CD14-positive monocyte (primary cell): ENCODE data around the gene DCTN1. TPM values are rescaled to one million over a fixed set of nuclear protein-coding genes. Genes with fewer than 3 reads are reported as not detected.
A peak's percentile ranks its signal among the peaks of the same experiment; 100 is the strongest.

Experiments
- DNase-seq, 3 donors: peaks; one replicate each; pipeline ENCODE4 v3.0.0-alpha.2; 2011 to 2022
- H2AFZ ChIP-seq: 2 replicates; pipeline ENCODE4 v1.6.0; 2012; ENCODE audit warnings: mild to moderate bottlenecking, low read depth, low read length, inconsistent platforms; ENCODE audit not compliant: insufficient read depth, poor library complexity, severe bottlenecking
- H3K27ac ChIP-seq, 2 donors: 1 replicate in 1 of 2; 2 replicates in 1 of 2; pipeline ENCODE4 v1.5.1; 2012 to 2013; ENCODE audit warnings: low read length in 2 of 2, control low read depth in 1 of 2, inconsistent platforms in 1 of 2, low read depth in 1 of 2, mild to moderate bottlenecking in 1 of 2
- H3K27me3 ChIP-seq, 2 donors: one replicate each; pipeline versions ENCODE4 v1.6.0 to v1.6.1; 2011 to 2013; ENCODE audit warnings: low read length in 2 of 2; ENCODE audit not compliant: control insufficient read depth in 2 of 2, insufficient read depth in 2 of 2
- H3K36me3 ChIP-seq, 2 donors: replicated peaks in 1 of 2; 1 replicate in 1 of 2; 2 replicates in 1 of 2; pipeline versions ENCODE4 v1.5.1 to v1.6.1; 2012 to 2013; ENCODE audit warnings: low read length in 2 of 2, control low read depth in 1 of 2, inconsistent platforms in 1 of 2, mild to moderate bottlenecking in 1 of 2; ENCODE audit not compliant: insufficient read depth in 2 of 2, control insufficient read depth in 1 of 2
- H3K4me1 ChIP-seq, 2 donors: 1 replicate in 1 of 2; 2 replicates in 1 of 2; pipeline versions ENCODE4 v1.5.1 to v1.6.1; 2012 to 2013; ENCODE audit warnings: low read length in 2 of 2, control low read depth in 1 of 2, inconsistent platforms in 1 of 2, mild to moderate bottlenecking in 1 of 2, moderate library complexity in 1 of 2; ENCODE audit not compliant: insufficient read depth in 2 of 2, control insufficient read depth in 1 of 2
- H3K4me2 ChIP-seq: replicated peaks from 2 replicates; pipeline ENCODE3; 2012; ENCODE audit warnings: low read length, moderate library complexity, mild to moderate bottlenecking; ENCODE audit not compliant: poor library complexity, severe bottlenecking; ENCODE audit errors: extremely low read depth
- H3K4me3 ChIP-seq, 3 experiments: fragments of 200-600 bp in 1 of 3; sonication (generic) in 1 of 3; replicated peaks in 1 of 3; 1 replicate in 2 of 3; 2 replicates in 1 of 3; pipeline ENCODE4 v1.5.1; 2011 to 2013; ENCODE audit warnings: low read length in 3 of 3, mild to moderate bottlenecking in 3 of 3, control low read depth in 2 of 3, low read depth in 2 of 3, inconsistent platforms in 1 of 3, moderate library complexity in 1 of 3
- H3K79me2 ChIP-seq: 2 replicates; pipeline ENCODE4 v1.6.0; 2012; ENCODE audit warnings: mild to moderate bottlenecking, control low read depth, inconsistent platforms, low read length, moderate library complexity; ENCODE audit not compliant: insufficient read depth
- H3K9ac ChIP-seq: 2 replicates; pipeline ENCODE4 v1.6.0; 2017; ENCODE audit warnings: low read length, mild to moderate bottlenecking; ENCODE audit not compliant: insufficient read depth, poor library complexity, severe bottlenecking
- H3K9me3 ChIP-seq, 2 donors: replicated peaks in 1 of 2; 1 replicate in 1 of 2; 2 replicates in 1 of 2; pipeline versions ENCODE4 v1.5.1 to v1.6.1; 2012 to 2013; ENCODE audit warnings: low read length in 2 of 2, control low read depth in 1 of 2; ENCODE audit not compliant: control insufficient read depth in 1 of 2, insufficient read depth in 1 of 2
- H4K20me1 ChIP-seq: 2 replicates; pipeline ENCODE4 v1.6.0; 2012; ENCODE audit warnings: mild to moderate bottlenecking, low read length, control low read depth, moderate library complexity; ENCODE audit not compliant: insufficient read depth
- H3K27ac Mint-ChIP-seq, 7 donors: one replicate each; pipeline ENCODE4 v1.8.0; 2020; ENCODE audit warnings: mild to moderate bottlenecking in 7 of 7, mixed read lengths in 7 of 7, moderate library complexity in 6 of 7, inconsistent platforms in 2 of 7
- H3K27me3 Mint-ChIP-seq, 3 donors: one replicate each; pipeline ENCODE4 v1.8.0; 2021 to 2022; ENCODE audit warnings: low read depth in 3 of 3, mild to moderate bottlenecking in 3 of 3, mixed read lengths in 3 of 3, moderate library complexity in 3 of 3, inconsistent platforms in 1 of 3
- H3K36me3 Mint-ChIP-seq, 2 donors: one replicate each; pipeline ENCODE4 v1.8.0; 2020; ENCODE audit warnings: mixed read lengths in 2 of 2, inconsistent platforms in 1 of 2, mild to moderate bottlenecking in 1 of 2
- H3K4me1 Mint-ChIP-seq: one replicate; pipeline ENCODE4 v1.8.0; 2020; ENCODE audit warnings: mild to moderate bottlenecking, mixed read lengths
- H3K4me3 Mint-ChIP-seq, 2 donors: one replicate each; pipeline ENCODE4 v1.8.0; 2020; ENCODE audit warnings: mild to moderate bottlenecking in 2 of 2, mixed read lengths in 2 of 2, moderate library complexity in 1 of 2
- H3K9me3 Mint-ChIP-seq, 7 donors: one replicate each; pipeline ENCODE4 v1.8.0; 2020 to 2022; ENCODE audit warnings: mixed read lengths in 7 of 7, mild to moderate bottlenecking in 6 of 7, moderate library complexity in 6 of 7, inconsistent platforms in 2 of 7
- CTCF ChIP-seq: fragments of 200-600 bp; IDR thresholded peaks from one replicate; pipeline ENCODE4 v1.8.0; 2022; ENCODE audit warnings: antibody characterized with exemption, mild to moderate bottlenecking
- WGBS: methylation state at CpG from one replicate; pipeline ENCODE4 v1.1.5; 2013; ENCODE audit warnings: missing lambda C conversion rate; ENCODE audit not compliant: insufficient coverage; 5-methylcytosine and 5-hydroxymethylcytosine counted together
- intact Hi-C, 2 donors: fragments of 100-400 bp; cut with micrococcal nuclease; formaldehyde crosslinking; loops; one replicate each; pipeline versions ENCODE4 v1.15.0 to v1.15.1; 2023
- polyA plus RNA-seq, 3 donors: library from polyadenylated mRNA; depleted of rRNA in 1 of 3; unstranded in 2 of 3; stranded (reverse) in 1 of 3; fragments of 300-500 nt in 2 of 3; fragments of >200 nt in 1 of 3; fragmentation: Illumina TruSeq in 2 of 3; gene quantifications; 1 replicate in 2 of 3; 2 replicates in 1 of 3; pipeline ENCODE4 v1.2.3, GENCODE V29; 2012 to 2021

DCTN1 gene
- polyA plus RNA-seq, 3 donors = 27.7 to 45.5 (median 45.5) TPM

GRCh38 chr2:74384051-74384450 is 3.9 kb upstream of the DCTN1 start:
- Histone ChIP-seq H4K20me1 (peaks cover 85% of the 10 kb centered on the region), H3K4me1 (peaks cover 0 to 3% of the 10 kb centered on the region in 2 donors), H3K36me3 (peaks cover 4 to 30% of the 10 kb centered on the region in 2 donors), H3K79me2 (peaks cover 72% of the 10 kb centered on the region), H3K4me3 (no peak overlapping the region), H3K9ac (no peak overlapping the region), H3K27me3 (no peaks in the 10 kb centered on the region), H3K27ac (no peak overlapping the region), H3K4me2 (no peak overlapping the region), H3K9me3 (no peaks in the 10 kb centered on the region), H2AFZ (no peak overlapping the region)
- H3K4me1 Mint-ChIP-seq = peaks cover 12% of the 10 kb centered on the region
- no peak overlapping the region for H3K27ac Mint-ChIP-seq
- no peak for DNase-seq
- H3K36me3 Mint-ChIP-seq = peaks cover 11 to 23% of the 10 kb centered on the region in 2 donors
- no peak overlapping the region for H3K4me3 Mint-ChIP-seq
- 100% methylated on average over 2 of the region's 3 CpGs for WGBS
- intact Hi-C loops = no loop called here
- H3K27me3 Mint-ChIP-seq = no peaks in the 10 kb centered on the region
- TF ChIP-seq CTCF = no peak
- no peaks in the 10 kb centered on the region for H3K9me3 Mint-ChIP-seq

DNA sequence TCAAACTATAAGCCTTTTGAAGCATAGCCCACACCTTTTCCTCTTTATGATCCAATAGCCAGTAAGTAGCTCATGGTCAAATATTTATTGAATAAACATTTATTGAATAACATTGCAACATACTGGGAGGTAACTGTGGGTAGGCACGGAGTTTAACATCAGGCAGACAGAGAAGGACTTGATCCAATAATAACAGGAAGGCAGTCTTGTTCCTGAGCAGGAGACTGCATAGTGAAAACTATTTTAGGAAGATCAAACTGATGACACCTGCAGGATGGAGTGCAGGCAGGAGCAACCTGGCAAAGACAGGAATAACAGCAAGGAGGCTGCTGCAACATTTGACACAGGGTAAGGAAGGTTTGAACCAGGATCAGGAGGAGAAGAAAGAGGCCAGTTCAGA is 3.1 kb upstream of the DCTN1 start:
- no peak overlapping the region for H3K4me3 Mint-ChIP-seq
- Histone ChIP-seq H3K4me3 (no peak overlapping the region), H3K9me3 (no peaks in the 10 kb centered on the region), H3K36me3 (peaks cover 4 to 34% of the 10 kb centered on the region in 2 donors), H2AFZ (no peak overlapping the region), H3K27ac (no peak overlapping the region), H4K20me1 (peaks cover 87% of the 10 kb centered on the region), H3K4me2 (no peak overlapping the region), H3K27me3 (no peaks in the 10 kb centered on the region), H3K9ac (no peak overlapping the region), H3K79me2 (peaks cover 66% of the 10 kb centered on the region), H3K4me1 (peaks cover 0 to 3% of the 10 kb centered on the region in 2 donors)
- no peaks in the 10 kb centered on the region for H3K27me3 Mint-ChIP-seq
- DNase-seq = no peak
- H3K36me3 Mint-ChIP-seq = peaks cover 11 to 27% of the 10 kb centered on the region in 2 donors
- TF ChIP-seq CTCF = no peak
- intact Hi-C loops = no loop called here
- H3K9me3 Mint-ChIP-seq = no peaks in the 10 kb centered on the region
- peak overlapping the region in 3 of 7 donors; percentile 6 to 37 (median 11) for H3K27ac Mint-ChIP-seq
- WGBS = no CpG with 5 or more reads among the region's 1 CpG
- peaks cover 16% of the 10 kb centered on the region for H3K4me1 Mint-ChIP-seq
